SK-N-SH treated with all-trans-retinoic acid at 6 μM for 48 hours (cell line): ENCODE results near the gene WTAP.

Experiments
- ATAC-seq: fragments of 200-7000 bp; cut with Tn5 transposase; 3 replicates; pipeline ENCODE4 v1.9.1; 2020; ENCODE audit warnings: mild to moderate bottlenecking, moderate library complexity
- ARNTL ChIP-seq: fragments of 450-650 bp; formaldehyde crosslinking; IDR thresholded peaks from 2 replicates; pipeline ENCODE4 v1.5.0; 2020; ENCODE audit warnings: low read depth, mild to moderate bottlenecking, moderate library complexity, borderline replicate concordance
- BACH2 ChIP-seq: fragments of 250-450 bp; sonication (Bioruptor Pico); IDR thresholded peaks from 2 replicates; pipeline ENCODE4 v1.9.0; 2021; ENCODE audit warnings: mild to moderate bottlenecking, borderline replicate concordance
- CREB5 ChIP-seq: fragments of 250-450 bp; sonication (Bioruptor Pico); IDR thresholded peaks from 2 replicates; pipeline ENCODE4 v1.5.1; 2020; ENCODE audit warnings: low read depth, mild to moderate bottlenecking, moderate library complexity
- CSDC2 ChIP-seq: fragments of 250-450 bp; sonication (Bioruptor Pico); IDR thresholded peaks from 2 replicates; pipeline ENCODE4 v1.5.0; 2020; ENCODE audit warnings: mild to moderate bottlenecking, moderate library complexity
- CSRNP3 ChIP-seq: fragments of 250-450 bp; sonication (Bioruptor Pico); IDR thresholded peaks from 2 replicates; pipeline ENCODE4 v1.5.1; 2021; ENCODE audit warnings: mild to moderate bottlenecking, moderate library complexity
- ESRRG ChIP-seq: fragments of 250-450 bp; sonication (Bioruptor Pico); IDR thresholded peaks from 2 replicates; pipeline ENCODE4 v1.6.1; 2021; ENCODE audit warnings: mild to moderate bottlenecking
- GLIS3 ChIP-seq: fragments of 250-450 bp; sonication (Bioruptor Pico); IDR thresholded peaks from 2 replicates; pipeline ENCODE4 v1.5.0; 2020; ENCODE audit warnings: mild to moderate bottlenecking, moderate library complexity
- ISL1 ChIP-seq: fragments of 250-450 bp; sonication (Bioruptor Pico); IDR thresholded peaks from 2 replicates; pipeline ENCODE4 v2.1.2; 2022; ENCODE audit warnings: mild to moderate bottlenecking, moderate library complexity
- OSR1 ChIP-seq: fragments of 250-450 bp; sonication (Bioruptor Pico); IDR thresholded peaks from 2 replicates; pipeline ENCODE4 v1.8.0; 2022; ENCODE audit warnings: moderate library complexity, mild to moderate bottlenecking, inconsistent platforms
- PATZ1 ChIP-seq: fragments of 250-450 bp; sonication (Bioruptor Pico); IDR thresholded peaks from 2 replicates; pipeline ENCODE4 v1.8.0; 2020; ENCODE audit warnings: mild to moderate bottlenecking, moderate library complexity, borderline replicate concordance
- POU6F1 ChIP-seq: fragments of 250-450 bp; sonication (Bioruptor Pico); IDR thresholded peaks from 2 replicates; pipeline ENCODE4 v1.8.0; 2021; ENCODE audit warnings: low read depth, mild to moderate bottlenecking, moderate library complexity, borderline replicate concordance
- PPARA ChIP-seq: fragments of 250-450 bp; sonication (Bioruptor Pico); IDR thresholded peaks from 2 replicates; pipeline ENCODE4 v1.5.0; 2020; ENCODE audit warnings: mild to moderate bottlenecking, borderline replicate concordance
- RARB ChIP-seq: fragments of 250-450 bp; sonication (Bioruptor Pico); IDR thresholded peaks from 2 replicates; pipeline ENCODE4 v1.8.0; 2021; ENCODE audit warnings: mild to moderate bottlenecking, moderate library complexity
- SNAI2 ChIP-seq: fragments of 250-450 bp; sonication (Bioruptor Pico); IDR thresholded peaks from 2 replicates; pipeline ENCODE4 v1.5.0; 2020; ENCODE audit warnings: mild to moderate bottlenecking, moderate library complexity
- TCF4 ChIP-seq: fragments of 250-450 bp; sonication (Bioruptor Pico); IDR thresholded peaks from 2 replicates; pipeline ENCODE4 v1.8.0; 2021; ENCODE audit warnings: mild to moderate bottlenecking, moderate library complexity, borderline replicate concordance
- TOX ChIP-seq: fragments of 250-450 bp; sonication (Bioruptor Pico); IDR thresholded peaks from 2 replicates; pipeline ENCODE4 v1.8.0; 2021; ENCODE audit warnings: mild to moderate bottlenecking, moderate library complexity, borderline replicate concordance
- TSHZ2 ChIP-seq: fragments of 250-450 bp; sonication (Bioruptor Pico); IDR thresholded peaks from 2 replicates; pipeline ENCODE4 v1.5.0; 2020; ENCODE audit warnings: mild to moderate bottlenecking, moderate library complexity
- ZC3H10 ChIP-seq: fragments of 250-450 bp; sonication (Bioruptor Pico); IDR thresholded peaks from 2 replicates; pipeline ENCODE4 v1.5.1; 2021; ENCODE audit warnings: mild to moderate bottlenecking, moderate library complexity
- ZFP3 ChIP-seq: fragments of 250-450 bp; sonication (Bioruptor Pico); IDR thresholded peaks from 2 replicates; pipeline ENCODE4 v1.5.0; 2020; ENCODE audit warnings: mild to moderate bottlenecking, moderate library complexity
- ZNF565 ChIP-seq: fragments of 450-650 bp; formaldehyde crosslinking; conservative IDR thresholded peaks from 2 replicates; pipeline ENCODE4 v1.5.0; 2020; ENCODE audit warnings: low read depth, mild to moderate bottlenecking, moderate library complexity
- ZNF8 ChIP-seq: fragments of 450-650 bp; formaldehyde crosslinking; IDR thresholded peaks from 2 replicates; pipeline ENCODE4 v1.5.0; 2020; ENCODE audit warnings: mild to moderate bottlenecking, moderate library complexity

Gene WTAP

GRCh38 chr6:159769470-159769869, 42.2 kb downstream of the WTAP start:
- no peak for ATAC-seq
- TF ChIP-seq ESRRG (CRISPR knock-in tag) (no peak), BACH2 (no peak), ZNF8 (CRISPR knock-in tag) (no peak), POU6F1 (CRISPR knock-in tag) (no peak), TCF4 (no peak), PPARA (CRISPR knock-in tag) (no peak), ZNF565 (CRISPR knock-in tag) (no peak), ARNTL (CRISPR knock-in tag) (no peak)
- TF ChIP-seq, all 23 proteins: peak for 0

- no peak for TF ChIP-seq TSHZ2 (CRISPR knock-in tag)
- no peak for TF ChIP-seq ARNTL (CRISPR knock-in tag)
- TF ChIP-seq POU6F1 (CRISPR knock-in tag) = no peak
- no peak for TF ChIP-seq CSDC2 (CRISPR knock-in tag)
- no peak for TF ChIP-seq SNAI2
- no peak for TF ChIP-seq OSR1 (CRISPR knock-in tag)
- TF ChIP-seq ZFP3 (CRISPR knock-in tag) = no peak
- no peak for TF ChIP-seq TOX (CRISPR knock-in tag)
- no peak for TF ChIP-seq CREB5 (CRISPR knock-in tag)
- no peak for TF ChIP-seq ESRRG (CRISPR knock-in tag)
- TF ChIP-seq ISL1 (CRISPR knock-in tag) = no peak
- TF ChIP-seq ZNF8 (CRISPR knock-in tag) = no peak
- TF ChIP-seq PATZ1 (CRISPR knock-in tag) = no peak
- TF ChIP-seq RARB (CRISPR knock-in tag) = no peak
- no peak for TF ChIP-seq PPARA (CRISPR knock-in tag)
- no peak for TF ChIP-seq GLIS3 (CRISPR knock-in tag)
- TF ChIP-seq TCF4 = no peak
- no peak for TF ChIP-seq ZNF565 (CRISPR knock-in tag)
- no peak for TF ChIP-seq CSRNP3 (CRISPR knock-in tag)
- TF ChIP-seq ZC3H10 = no peak
- TF ChIP-seq, all 23 proteins: peak for 0
- no peak for ATAC-seq
Measured at GRCh38 chr6:159772196-159772595, 44.9 kb downstream of the WTAP start.
